Limb (tissue), 2 donors: Measurements from ENCODE around the gene SCFD2.

Source experiments
- DNase-seq, 2 donors: peaks; one replicate each; pipeline ENCODE4 v3.0.0-alpha.2; 2016; ENCODE audit errors: extremely low spot score in 2 of 2

SCFD2 gene

GRCh38 chr4:52884994-52885393 lies 480.9 kb downstream of the SCFD2 start:
- no peak for DNase-seq

- DNase-seq: no peak
These were observed 481.9 kb downstream of the SCFD2 start for GRCh38 chr4:52883707-52884669.

GRCh38 chr4:52883183-52883621 lies 482.7 kb downstream of the SCFD2 start:
- DNase-seq: no peak

- no peak for DNase-seq
These were observed 484.9 kb downstream of the SCFD2 start for GRCh38 chr4:52880994-52881393.

- DNase-seq: no peak
These were observed 486.4 kb downstream of the SCFD2 start for GRCh38 chr4:52879471-52879870.

- no peak for DNase-seq
These were observed 488.2 kb downstream of the SCFD2 start for GRCh38 chr4:52877694-52878093.

- DNase-seq: no peak
These were observed 488.8 kb downstream of the SCFD2 start for GRCh38 chr4:52877036-52877435.

GRCh38 chr4:52876069-52876468 lies 489.8 kb downstream of the SCFD2 start:
- no peak for DNase-seq

GRCh38 chr4:52874948-52875347 lies 490.9 kb downstream of the SCFD2 start:
- DNase-seq: no peak

- DNase-seq: no peak
These were observed 492.0 kb downstream of the SCFD2 start for GRCh38 chr4:52873861-52874343.

- DNase-seq: no peak
These were observed 492.7 kb downstream of the SCFD2 start for GRCh38 chr4:52873191-52873590.

- no peak for DNase-seq
These were observed 495.6 kb downstream of the SCFD2 start for GRCh38 chr4:52870225-52870624.

- no peak for DNase-seq
These were observed 496.2 kb downstream of the SCFD2 start for GRCh38 chr4:52869656-52870055.

- DNase-seq: peak; percentile 77 to 86
These were observed 496.7 kb downstream of the SCFD2 start for GRCh38 chr4:52869196-52869595.

- DNase-seq: peak in 1 of 2 donors; percentile 46
These were observed 497.7 kb downstream of the SCFD2 start for GRCh38 chr4:52868133-52868532.

GRCh38 chr4:52867163-52867562 lies 498.7 kb downstream of the SCFD2 start:
- DNase-seq: no peak

- no peak for DNase-seq
These were observed 499.1 kb downstream of the SCFD2 start for GRCh38 chr4:52866734-52867133.

GRCh38 chr4:52865300-52865699 lies 500.6 kb downstream of the SCFD2 start:
- DNase-seq: no peak

GRCh38 chr4:52864793-52865192 lies 501.1 kb downstream of the SCFD2 start:
- peak; percentile 61 to 80 for DNase-seq

- no peak for DNase-seq
These were observed 502.5 kb downstream of the SCFD2 start for GRCh38 chr4:52863324-52863723.

- no peak for DNase-seq
These were observed 503.2 kb downstream of the SCFD2 start for GRCh38 chr4:52862639-52863161.

- peak; percentile 88 to 93 for DNase-seq
These were observed 503.8 kb downstream of the SCFD2 start, which contains the start of gene RASL11B for GRCh38 chr4:52861879-52862616. Gene RASL11B (plus strand): TSS chr4:52862317. CDS start chr4:52862508, 191 bp downstream.
